K562 (cell line): Measurements from ENCODE around the gene TARP.
A peak's percentile ranks its signal among the peaks of the same experiment; 100 is the strongest.

Source experiments
- ATAC-seq: fragments of 200-7000 bp; cut with Tn5 transposase; 3 replicates; pipeline ENCODE4 v1.9.1; 2020; ENCODE audit warnings: moderate library complexity
- BruUV-seq: library from RNA; stranded (reverse); fragments of 400-500 nt; replicated peaks from 2 replicates; lab custom pipeline; 2021; lab: Mats Ljungman, UMichigan
- CTCF ChIA-PET: fragments of 300-600 bp; formaldehyde crosslinking; extraction: SDS; loops from one replicate; lab custom pipeline; 2021; ENCODE audit warnings: low intra/inter-chr PET ratio; lab: Yijun Ruan, JAX
- POLR2A ChIA-PET: fragments of 300-600, 350-650 bp; sonication (Branson Sonifier 250); formaldehyde crosslinking; extraction: SDS; loops from one replicate; lab custom pipeline; 2021; ENCODE audit warnings: antibody characterized with exemption, inconsistent platforms; lab: Yijun Ruan, JAX
- DNase-seq, 4 experiments: peaks; one replicate each; pipeline versions ENCODE4 v3.0.0 to v3.0.0-alpha.2; 2011 to 2018; ENCODE audit warnings: low spot score in 3 of 4, mixed read lengths in 3 of 4; ENCODE audit errors: extremely low read depth in 1 of 4
- FAIRE-seq: peaks from 2 replicates; lab custom pipeline; 2011; peaks lifted over from hg19 to GRCh38; lab: Jason Lieb, UNC
- H2AFZ ChIP-seq: 2 replicates; pipeline ENCODE4 v1.6.0; 2011; ENCODE audit warnings: low read depth, low read length, control low read depth, inconsistent platforms
- H3K27ac ChIP-seq: fragments of 200-600 bp; 3 replicates; pipeline ENCODE4 v1.8.0; 2011; ENCODE audit warnings: low read depth, mild to moderate bottlenecking, control low read depth, inconsistent platforms, low read length, moderate library complexity, mixed read lengths; ENCODE audit errors: extremely low read depth
- H3K27me3 ChIP-seq, 2 experiments: fragments of 300-600 bp in 1 of 2; 2 replicates in 1 of 2; 3 replicates in 1 of 2; pipeline versions ENCODE4 v1.6.0 to v1.8.0; 2011; ENCODE audit warnings: inconsistent platforms in 2 of 2, low read length in 2 of 2, mild to moderate bottlenecking in 1 of 2, mixed read lengths in 1 of 2, moderate library complexity in 1 of 2; ENCODE audit not compliant: control insufficient read depth in 2 of 2, insufficient read depth in 2 of 2
- H3K36me3 ChIP-seq: fragments of 300-600 bp; 3 replicates; pipeline ENCODE4 v1.8.0; 2011; ENCODE audit warnings: mild to moderate bottlenecking, low read length, inconsistent platforms; ENCODE audit not compliant: control insufficient read depth, insufficient read depth
- H3K4me1 ChIP-seq, 2 experiments: fragments of 200-600 bp in 1 of 2; replicated peaks in 1 of 2; 2 replicates in 1 of 2; 3 replicates in 1 of 2; pipeline versions ENCODE4 v1.5.1 to v1.8.0; 2011; ENCODE audit warnings: inconsistent platforms in 2 of 2, low read length in 2 of 2, mild to moderate bottlenecking in 1 of 2, mixed read lengths in 1 of 2, moderate library complexity in 1 of 2; ENCODE audit not compliant: control insufficient read depth in 2 of 2, insufficient read depth in 2 of 2
- H3K4me2 ChIP-seq: 2 replicates; pipeline ENCODE4 v1.6.1; 2011; ENCODE audit warnings: low read length, control low read depth, inconsistent platforms, mixed read lengths; ENCODE audit not compliant: insufficient read depth
- H3K4me3 ChIP-seq: fragments of 200-600 bp; sonication (generic), shearing (Covaris generic); 2 replicates; pipeline ENCODE4 v1.5.1; 2016; ENCODE audit warnings: control low read depth, inconsistent platforms
- H3K79me2 ChIP-seq: fragments of 200-600 bp; 3 replicates; pipeline ENCODE4 v1.8.0; 2011; ENCODE audit warnings: low read length, inconsistent platforms; ENCODE audit not compliant: control insufficient read depth, insufficient read depth
- H3K9ac ChIP-seq, 2 experiments: 2 replicates each; pipeline versions ENCODE4 v1.6.0 to v1.6.1; 2011; ENCODE audit warnings: low read depth in 2 of 2, low read length in 2 of 2, control low read depth in 1 of 2, inconsistent platforms in 1 of 2, mild to moderate bottlenecking in 1 of 2, mixed read lengths in 1 of 2; ENCODE audit not compliant: insufficient read depth in 1 of 2
- H3K9me1 ChIP-seq: one replicate; pipeline ENCODE4 v1.6.0; 2011; ENCODE audit warnings: inconsistent platforms, mild to moderate bottlenecking, low read length, moderate library complexity; ENCODE audit not compliant: control insufficient read depth, insufficient read depth
- H3K9me3 ChIP-seq: replicated peaks from 2 replicates; pipeline ENCODE4 v1.5.1; 2011; ENCODE audit warnings: low read depth, low read length, inconsistent platforms; ENCODE audit not compliant: control insufficient read depth, insufficient read depth
- H4K20me1 ChIP-seq: replicated peaks from 2 replicates; pipeline ENCODE4 v1.6.1; 2011; ENCODE audit warnings: low read length, inconsistent platforms, mixed read lengths; ENCODE audit not compliant: control insufficient read depth, insufficient read depth
- CAMTA2 ChIP-seq: fragments of 250-450 bp; sonication (Bioruptor Pico); conservative IDR thresholded peaks from 2 replicates; pipeline ENCODE4 v1.5.1; 2022
- CTBP1 ChIP-seq: fragments of 450-650 bp; IDR thresholded peaks from 2 replicates; pipeline ENCODE4 v1.6.1; 2016; ENCODE audit warnings: borderline replicate concordance
- MIER1 ChIP-seq: fragments of 450-650 bp; IDR thresholded peaks from 2 replicates; pipeline ENCODE4 v1.6.1; 2016; ENCODE audit warnings: antibody characterized with exemption, mild to moderate bottlenecking, low read depth
- SAFB ChIP-seq: fragments of 200-400 bp; formaldehyde crosslinking; IDR thresholded peaks from 2 replicates; pipeline ENCODE4 v1.6.1; 2017; ENCODE audit warnings: low read depth, low read length, borderline replicate concordance
- ZBTB5 ChIP-seq: fragments of 450-650 bp; IDR thresholded peaks from 2 replicates; pipeline ENCODE4 v1.6.1; 2017; ENCODE audit warnings: antibody characterized with exemption
- WGBS: fragments of 100-300 bp; shearing (Covaris generic); methylation state at CpG from one replicate; pipeline ENCODE4 v1.1.6; 2016; ENCODE audit warnings: low coverage, mixed read lengths; ENCODE audit not compliant: insufficient coverage; ENCODE audit errors: missing lambda C conversion rate; 5-methylcytosine and 5-hydroxymethylcytosine counted together
- in situ Hi-C: fragments of 300-500 bp; cut with MboI; formaldehyde crosslinking; loops from 4 replicates; pipeline ENCODE4 v1.15.0; 2018; ENCODE audit warnings: inconsistent platforms, mixed read lengths
- intact Hi-C: fragments of 100-400 bp; cut with micrococcal nuclease; formaldehyde crosslinking; loops from 2 replicates; pipeline ENCODE4 v1.14.2; 2022

Gene TARP

GRCh38 chr7:38303866-38304265 lies 30.4 kb upstream of the TARP start:
- no peak overlapping the region for H2AFZ ChIP-seq
- no peaks in the 10 kb centered on the region for H3K36me3 ChIP-seq
- peaks cover 0 to 8% of the 10 kb centered on the region in 2 experiments; a peak in 1 of 5 replicates for H3K4me1 ChIP-seq
- BruUV-seq = no TSS peak
- FAIRE-seq = peak; percentile 51
- in situ Hi-C loops = no loop called here
- no peaks in the 10 kb centered on the region for H3K9me1 ChIP-seq
- WGBS = 16% methylated on average over 2 of the region's 2 CpGs
- H3K27me3 ChIP-seq = peaks cover 10 to 21% of the 10 kb centered on the region in 2 experiments
- 0 out of 2 replicates have a peak, but pooled peaks cover 2% of the 10 kb centered on the region for H4K20me1 ChIP-seq
- no peak overlapping the region for H3K4me2 ChIP-seq
- H3K79me2 ChIP-seq = no peaks in the 10 kb centered on the region
- H3K4me3 ChIP-seq = no peak overlapping the region
- ChIA-PET CTCF (no interaction called here), POLR2A (no interaction called here)
- H3K27ac ChIP-seq = no peak overlapping the region
- TF ChIP-seq ZBTB5 = no peak
- TF ChIP-seq MIER1 = no peak
- TF ChIP-seq CTBP1 = no peak
- no peak for TF ChIP-seq SAFB
- TF ChIP-seq CAMTA2 (CRISPR knock-in tag) = no peak
- intact Hi-C loops = no loop called here
- no peak overlapping the region for H3K9ac ChIP-seq
- no peak for DNase-seq
- no peaks in the 10 kb centered on the region for H3K9me3 ChIP-seq
- ATAC-seq = no peak
